NCI-H1105 (cell line): ENCODE results near the gene PREB.

Source experiments
- DNase-seq: peaks from one replicate; lab custom pipeline; 2025; lab: John Stamatoyannopoulos, UW

The PREB gene

GRCh38 chr2:27082773-27083409 is 51.5 kb downstream of the PREB start:
- DNase-seq, result no peak

- DNase-seq, result no peak
These were observed 52.3 kb downstream of the PREB start for GRCh38 chr2:27081984-27082772.
